HepG2 (cell line): ENCODE results near the gene RCOR3. TPM values are rescaled to one million over a fixed set of nuclear protein-coding genes. Genes with fewer than 3 reads are reported as not detected.
A peak's percentile ranks its signal among the peaks of the same experiment; 100 is the strongest.

Experiments
- ARHGAP35 ChIP-seq: sonication (generic); formaldehyde crosslinking; IDR thresholded peaks from 2 replicates; pipeline ENCODE4 v1.9.0; 2022; ENCODE audit warnings: mild to moderate bottlenecking, inconsistent platforms, moderate library complexity, missing genetic modification reagents, borderline replicate concordance
- ARID5B ChIP-seq: IDR thresholded peaks from 2 replicates; pipeline ENCODE4 v1.4.0; 2020; ENCODE audit warnings: mild to moderate bottlenecking, missing genetic modification reagents
- CHD2 ChIP-seq: IDR thresholded peaks from 2 replicates; pipeline ENCODE4 v1.6.1; 2011; ENCODE audit warnings: low read depth, low read length, improper control_type of control experiment
- GLMP ChIP-seq: sonication (generic); formaldehyde crosslinking; IDR thresholded peaks from 2 replicates; pipeline ENCODE4 v1.9.0; 2021; ENCODE audit warnings: missing genetic modification reagents, mild to moderate bottlenecking, borderline replicate concordance
- HES4 ChIP-seq: sonication (generic); formaldehyde crosslinking; IDR thresholded peaks from 2 replicates; pipeline ENCODE4 v1.9.0; 2021; ENCODE audit warnings: mild to moderate bottlenecking, missing genetic modification reagents, borderline replicate concordance
- HINFP ChIP-seq: sonication (generic); formaldehyde crosslinking; IDR thresholded peaks from 2 replicates; pipeline ENCODE4 v1.4.0; 2020; ENCODE audit warnings: low read depth, mild to moderate bottlenecking, missing genetic modification reagents
- KMT2B ChIP-seq: IDR thresholded peaks from 2 replicates; pipeline ENCODE4 v1.6.1; 2016; ENCODE audit warnings: missing genetic modification reagents, missing compliant biosample characterization
- MBNL3 ChIP-seq: fragments of 250-450 bp; sonication (Bioruptor Pico); conservative IDR thresholded peaks from 2 replicates; pipeline ENCODE4 v1.8.0; 2022; ENCODE audit warnings: mild to moderate bottlenecking, inconsistent platforms
- NR2F6 ChIP-seq, 2 experiments: IDR thresholded peaks; 2 replicates each; pipeline ENCODE4 v1.6.1; 2016; ENCODE audit warnings: antibody characterized with exemption in 1 of 2, mild to moderate bottlenecking in 1 of 2
- SNAPC2 ChIP-seq: sonication (generic); formaldehyde crosslinking; IDR thresholded peaks from 2 replicates; pipeline ENCODE4 v1.8.1; 2022; ENCODE audit warnings: mild to moderate bottlenecking, missing genetic modification reagents
- THAP9 ChIP-seq: sonication (generic); formaldehyde crosslinking; IDR thresholded peaks from 2 replicates; pipeline ENCODE4; 2020; ENCODE audit warnings: missing genetic modification reagents, mild to moderate bottlenecking, borderline replicate concordance
- XRCC5 ChIP-seq: fragments of 200-400 bp; formaldehyde crosslinking; optimal IDR thresholded peaks from 2 replicates; pipeline ENCODE3; 2017; ENCODE audit warnings: mild to moderate bottlenecking, low read length
- ZBTB8A ChIP-seq: sonication (generic); formaldehyde crosslinking; IDR thresholded peaks from 2 replicates; pipeline ENCODE4 v1.4.0; 2020; ENCODE audit warnings: mild to moderate bottlenecking, low read depth, missing genetic modification reagents, borderline replicate concordance
- ZFX ChIP-seq: sonication (generic); formaldehyde crosslinking; IDR thresholded peaks from 2 replicates; pipeline ENCODE4 v1.4.0; 2020; ENCODE audit warnings: mild to moderate bottlenecking, low read depth, missing genetic modification reagents, moderate library complexity
- ZNF274 ChIP-seq: sonication (generic); formaldehyde crosslinking; IDR thresholded peaks from 2 replicates; pipeline ENCODE4 v1.5.1; 2020; ENCODE audit warnings: mild to moderate bottlenecking, missing genetic modification reagents
- ZNF580 ChIP-seq: IDR thresholded peaks from 2 replicates; pipeline ENCODE4 v1.6.1; 2016; ENCODE audit warnings: low read depth, borderline replicate concordance
- ZNF773 ChIP-seq: sonication (generic); formaldehyde crosslinking; IDR thresholded peaks from 2 replicates; pipeline ENCODE4 v1.4.0; 2020; ENCODE audit warnings: missing genetic modification reagents, borderline replicate concordance
- polyA plus RNA-seq, 8 experiments: library from polyadenylated mRNA; depleted of rRNA in 3 of 8; stranded (reverse) in 7 of 8; unstranded in 1 of 8; fragments of >200 nt; fragmentation: Illumina TruSeq in 4 of 8; extraction: Trizol in 4 of 8; gene quantifications; 2 replicates each; pipeline versions ENCODE4 v1.2.1 to v1.2.3, GENCODE V29; 2011 to 2016; ENCODE audit warnings: low read depth in 4 of 8, missing spikeins in 1 of 8, mixed read lengths in 1 of 8; ENCODE audit not compliant: insufficient read depth in 1 of 8
- total RNA-seq, 5 experiments: library from RNA; depleted of rRNA; stranded (reverse); fragments of >200 nt; fragmentation: Illumina TruSeq; extraction: Trizol; gene quantifications; 2 replicates each; pipeline ENCODE4 v1.2.3, GENCODE V29; 2016; ENCODE audit warnings: low read depth in 1 of 5

RCOR3 gene
- total and polyA plus RNA-seq, 2 of the 13 experiments (the other 11 are each of a cell fraction or from before 2014, with no cell fraction given): 16.8 to 31.6 TPM

GRCh38 chr1:211260141-211261107 is 1.3 kb downstream of the RCOR3 start (continued):
- TF ChIP-seq SNAPC2: 0 out of 2 replicates have a peak, but pooled peaks have one; percentile 33
- peak; percentile 45; the same call in 1 of the 2 replicates for TF ChIP-seq ZNF773 (CRISPR knock-in tag)
- TF ChIP-seq CHD2: peak; percentile 12; the same call in 1 of the 2 replicates
- TF ChIP-seq MBNL3 (CRISPR knock-in tag): no peak
- no peak for TF ChIP-seq NR2F6 (IDR thresholded peaks at IDR 0.05)
- 0 out of 2 replicates have a peak, but pooled peaks have one; percentile 14 for TF ChIP-seq NR2F6 (CRISPR knock-in tag; IDR thresholded peaks at IDR 0.05)
- TF ChIP-seq KMT2B (CRISPR knock-in tag): peak; percentile 39; the same call in 1 of the 2 replicates
- no peak for TF ChIP-seq XRCC5
- TF ChIP-seq ARID5B (CRISPR knock-in tag): peak; percentile 42; the same call in 1 of the 2 replicates
- peak; percentile 46; the same call in 1 of the 2 replicates for TF ChIP-seq ZNF580 (CRISPR knock-in tag)
- TF ChIP-seq ZBTB8A (CRISPR knock-in tag): no peak
- TF ChIP-seq ZFX: peak; percentile 68
- peak; percentile 69; the same call in 1 of the 2 replicates for TF ChIP-seq HES4
- peak; percentile 56; the same call in 1 of the 2 replicates for TF ChIP-seq ZNF274
- TF ChIP-seq GLMP (CRISPR knock-in tag): no peak
- TF ChIP-seq THAP9 (CRISPR knock-in tag): no peak
- TF ChIP-seq ARHGAP35: 0 out of 2 replicates have a peak, but pooled peaks have one; percentile 27
- no peak for TF ChIP-seq HINFP (CRISPR knock-in tag)
